Right lobe of liver (tissue), 6 donors: Measurements from ENCODE around the gene FBXO21. TPM values are rescaled to one million over a fixed set of nuclear protein-coding genes. Genes with fewer than 3 reads are reported as not detected.

Experiments used
- ATAC-seq, 4 donors: fragments of 200-7000 bp; cut with Tn5 transposase; one replicate each; pipeline ENCODE4 v1.9.1; 2020; ENCODE audit warnings: mild to moderate bottlenecking in 4 of 4, moderate library complexity in 4 of 4
- DNase-seq, 3 donors: peaks; one replicate each; pipeline ENCODE4 v3.0.0-alpha.2; 2020
- H3K27ac ChIP-seq, 3 donors: fragments of 200-600 bp; one replicate each; pipeline ENCODE4 v1.8.0; 2022
- H3K27me3 ChIP-seq, 2 donors: fragments of 200-600 bp; one replicate each; pipeline ENCODE4 v1.8.0; 2022
- H3K36me3 ChIP-seq, 4 donors: fragments of 200-600 bp; sonication (generic) in 1 of 4; one replicate each; pipeline versions ENCODE4 v1.5.1 to v1.8.0; 2017 to 2022; ENCODE audit warnings: control low read depth in 1 of 4
- H3K4me1 ChIP-seq, 4 donors: fragments of 200-600 bp; sonication (generic) in 1 of 4; one replicate each; pipeline versions ENCODE4 v1.5.1 to v1.8.0; 2017 to 2022; ENCODE audit warnings: control low read depth in 1 of 4
- H3K4me3 ChIP-seq, 3 donors: fragments of 200-600 bp; one replicate each; pipeline ENCODE4 v1.8.0; 2022
- H3K9me3 ChIP-seq, 4 donors: fragments of 200-600 bp; sonication (generic) in 1 of 4; one replicate each; pipeline versions ENCODE4 v1.5.1 to v1.8.0; 2017 to 2022; ENCODE audit warnings: control low read depth in 1 of 4
- POLR2A ChIP-seq: fragments of 450-650 bp; IDR thresholded peaks from one replicate; pipeline ENCODE4 v1.6.1; 2017; ENCODE audit warnings: antibody characterized with exemption, mild to moderate bottlenecking
- WGBS: methylation state at CpG from one replicate; pipeline ENCODE4 v1.1.6; 2018; ENCODE audit warnings: low coverage, low lambda C conversion rate; ENCODE audit not compliant: insufficient coverage; ENCODE audit errors: missing lambda C conversion rate; 5-methylcytosine and 5-hydroxymethylcytosine counted together
- intact Hi-C, 2 donors: fragments of 100-400 bp; cut with DNase I; formaldehyde crosslinking; loops; one replicate each; pipeline versions ENCODE4 v1.11.2 to v1.14.1; 2022
- long read RNA-seq: library from polyadenylated mRNA; unstranded; transcript quantifications from one replicate; pipeline ENCODE4 v2.0.0, GENCODE V29; 2019
- total RNA-seq, 6 experiments: library from RNA; depleted of rRNA in 2 of 6; stranded (reverse); fragments of >200 nt in 2 of 6; fragmentation: NEBNext Ultra II Directional in 3 of 6; extraction: Animal tissue kit (Norgen Biotek cat#: 25700) in 3 of 6; gene quantifications; one replicate each; pipeline versions ENCODE4 v1.1.0 to v1.2.4, GENCODE V29; 2016 to 2023
- TF ChIP-seq, protein P1 (sequence below), 4 donors: fragments of 200-600 bp in 3 of 4; fragments of 450-650 bp in 1 of 4; IDR thresholded peaks; one replicate each; pipeline versions ENCODE4 v1.5.1 to v1.8.0; 2016 to 2022; ENCODE audit warnings: antibody characterized with exemption in 4 of 4, mild to moderate bottlenecking in 2 of 4
- donor health status: DM: no; HTN: yes; CAD: no.
- donor health status: DM: no; HTN: no; CAD: no.
- donor health status: DM: no; HTN: no; CAD: no.
- donor health status: DM: no; HTN: yes; CAD: no.
- donor health status: DM: no; HTN: yes; CAD: no.

Gene FBXO21, protein sequence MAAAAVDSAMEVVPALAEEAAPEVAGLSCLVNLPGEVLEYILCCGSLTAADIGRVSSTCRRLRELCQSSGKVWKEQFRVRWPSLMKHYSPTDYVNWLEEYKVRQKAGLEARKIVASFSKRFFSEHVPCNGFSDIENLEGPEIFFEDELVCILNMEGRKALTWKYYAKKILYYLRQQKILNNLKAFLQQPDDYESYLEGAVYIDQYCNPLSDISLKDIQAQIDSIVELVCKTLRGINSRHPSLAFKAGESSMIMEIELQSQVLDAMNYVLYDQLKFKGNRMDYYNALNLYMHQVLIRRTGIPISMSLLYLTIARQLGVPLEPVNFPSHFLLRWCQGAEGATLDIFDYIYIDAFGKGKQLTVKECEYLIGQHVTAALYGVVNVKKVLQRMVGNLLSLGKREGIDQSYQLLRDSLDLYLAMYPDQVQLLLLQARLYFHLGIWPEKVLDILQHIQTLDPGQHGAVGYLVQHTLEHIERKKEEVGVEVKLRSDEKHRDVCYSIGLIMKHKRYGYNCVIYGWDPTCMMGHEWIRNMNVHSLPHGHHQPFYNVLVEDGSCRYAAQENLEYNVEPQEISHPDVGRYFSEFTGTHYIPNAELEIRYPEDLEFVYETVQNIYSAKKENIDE
- 10 to 100 TPM; 12.8 to 28.7 (median 20.1) TPM for total RNA-seq
- long read RNA-seq, full-length matches to known transcripts, result 3 of 6 reads
- long read RNA-seq, partial matches to known transcripts, result 2 of 6 reads
- long read RNA-seq, other reads (novel, unspliced or antisense), result 1 of 6 reads

DNA sequence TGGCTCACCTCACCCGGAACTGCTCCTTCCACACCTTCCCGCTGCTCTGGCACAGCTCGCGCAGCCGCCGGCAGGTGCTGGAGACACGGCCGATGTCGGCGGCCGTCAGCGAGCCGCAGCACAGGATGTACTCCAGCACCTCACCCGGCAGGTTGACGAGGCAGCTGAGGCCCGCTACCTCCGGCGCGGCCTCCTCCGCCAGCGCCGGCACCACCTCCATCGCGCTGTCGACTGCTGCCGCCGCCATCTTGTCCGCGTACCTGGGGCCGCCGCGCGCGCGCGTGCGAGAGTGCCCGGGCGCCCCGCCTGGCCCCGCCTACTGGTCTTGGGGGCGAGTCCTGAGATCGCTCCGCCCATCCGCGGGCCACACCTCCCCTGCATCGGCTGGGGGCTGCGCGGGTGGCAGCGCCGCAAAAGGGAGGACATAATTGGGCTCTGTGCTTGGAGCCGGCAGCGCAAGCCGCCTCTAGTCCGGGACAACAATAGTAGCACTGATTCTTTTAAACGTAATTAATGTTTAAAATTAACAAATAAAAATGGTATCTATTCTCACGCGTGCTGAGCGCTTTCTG is at the start of gene FBXO21:
Gene FBXO21, minus strand, starts transcription at position 261 of the 572 bp plus-strand sequence. Its CDS starts 14 bp downstream, at position 247.
- peak; percentile 88 for TF ChIP-seq POLR2A
- TF ChIP-seq, protein P1, sequence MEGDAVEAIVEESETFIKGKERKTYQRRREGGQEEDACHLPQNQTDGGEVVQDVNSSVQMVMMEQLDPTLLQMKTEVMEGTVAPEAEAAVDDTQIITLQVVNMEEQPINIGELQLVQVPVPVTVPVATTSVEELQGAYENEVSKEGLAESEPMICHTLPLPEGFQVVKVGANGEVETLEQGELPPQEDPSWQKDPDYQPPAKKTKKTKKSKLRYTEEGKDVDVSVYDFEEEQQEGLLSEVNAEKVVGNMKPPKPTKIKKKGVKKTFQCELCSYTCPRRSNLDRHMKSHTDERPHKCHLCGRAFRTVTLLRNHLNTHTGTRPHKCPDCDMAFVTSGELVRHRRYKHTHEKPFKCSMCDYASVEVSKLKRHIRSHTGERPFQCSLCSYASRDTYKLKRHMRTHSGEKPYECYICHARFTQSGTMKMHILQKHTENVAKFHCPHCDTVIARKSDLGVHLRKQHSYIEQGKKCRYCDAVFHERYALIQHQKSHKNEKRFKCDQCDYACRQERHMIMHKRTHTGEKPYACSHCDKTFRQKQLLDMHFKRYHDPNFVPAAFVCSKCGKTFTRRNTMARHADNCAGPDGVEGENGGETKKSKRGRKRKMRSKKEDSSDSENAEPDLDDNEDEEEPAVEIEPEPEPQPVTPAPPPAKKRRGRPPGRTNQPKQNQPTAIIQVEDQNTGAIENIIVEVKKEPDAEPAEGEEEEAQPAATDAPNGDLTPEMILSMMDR (IDR thresholded peaks at IDR 0.05), result no peak
- H3K27me3 ChIP-seq, result no peaks in the 10 kb centered on the region
- peaks cover 0 to 12% (median 8%) of the 10 kb centered on the region in 4 donors for H3K36me3 ChIP-seq
- ATAC-seq (peak; percentile 88 to 98 (median 95)), DNase-seq (peak; percentile 93 to 94 (median 94))
- peak within 1 kb of the TSS; percentile 74 to 91 (median 84) for H3K4me3 ChIP-seq
- H3K4me1 ChIP-seq, result peaks cover 0 to 30% (median 11%) of the 10 kb centered on the region in 4 donors
- H3K9me3 ChIP-seq, result peaks cover 0 to 3% (median 0%) of the 10 kb centered on the region in 4 donors
- intact Hi-C loops, result no loop called here
- WGBS, result 11% methylated on average over 12 of the region's 59 CpGs
- H3K27ac ChIP-seq, result peak within 1 kb of the TSS; percentile 76 to 86 (median 86)

DNA sequence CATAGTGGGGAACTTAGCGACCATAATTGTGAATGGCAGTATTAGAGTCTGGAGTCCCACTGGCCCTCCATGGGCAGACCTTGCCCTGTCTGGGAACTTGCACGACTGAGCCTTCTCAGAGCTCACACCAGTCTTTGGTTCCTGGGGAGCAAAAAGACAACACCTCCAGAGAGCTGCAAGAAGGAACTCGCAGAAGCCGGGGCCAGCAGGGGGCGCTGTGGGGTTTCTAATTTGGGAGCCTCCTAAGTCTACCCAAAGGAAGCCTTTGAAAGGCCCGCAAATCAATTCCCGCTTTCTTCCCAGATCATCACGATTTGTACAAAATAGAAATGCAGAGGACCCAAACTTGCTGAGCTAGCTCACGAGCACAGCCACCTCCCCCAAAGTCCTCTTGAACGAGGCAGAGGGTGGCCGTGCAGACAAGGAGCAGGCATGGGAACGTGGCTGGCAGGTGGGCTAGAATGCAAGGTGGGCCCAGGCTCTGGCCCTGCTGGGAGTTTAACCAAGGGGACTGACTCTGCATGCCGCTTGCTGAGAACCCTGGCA is 46.3 kb upstream of the FBXO21 start:
- ATAC-seq, result peak; percentile 66 to 80 (median 70)

DNA sequence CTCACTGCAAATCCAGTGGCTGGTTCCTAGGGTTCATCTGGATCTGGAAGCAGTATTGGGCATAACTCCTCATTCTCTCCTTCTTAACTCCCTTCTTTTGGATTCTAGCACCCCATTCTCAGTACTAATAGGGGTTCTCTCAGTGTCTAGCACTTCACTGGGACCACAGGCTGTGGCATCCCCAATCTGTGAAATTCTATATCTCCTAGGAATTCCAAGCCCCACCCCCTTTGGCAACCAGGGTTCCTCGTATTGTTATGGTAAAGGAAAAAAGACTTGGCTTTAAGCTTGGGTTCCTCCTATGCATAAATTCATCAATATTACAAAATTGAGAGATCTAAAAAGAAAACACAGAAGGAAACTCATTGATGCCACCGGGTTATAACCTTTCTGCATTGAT is 45.0 kb upstream of the FBXO21 start:
- no peaks in the 10 kb centered on the region for H3K9me3 ChIP-seq
- 25% methylated on average over 2 of the region's 2 CpGs for WGBS
- no peaks in the 10 kb centered on the region for H3K4me1 ChIP-seq
- no peak overlapping the region for H3K27ac ChIP-seq
- no peak overlapping the region for H3K4me3 ChIP-seq
- ATAC-seq, result no peak
- intact Hi-C loops, result loop anchor here (5.0 to 10.0 kb wide), 2 partner anchors 607 to 610 kb away; no protein-coding TSS in a partner anchor
- TF ChIP-seq POLR2A, result no peak
- TF ChIP-seq, protein P1 (IDR thresholded peaks at IDR 0.05), result no peak
- H3K27me3 ChIP-seq, result no peaks in the 10 kb centered on the region
- H3K36me3 ChIP-seq, result no peaks in the 10 kb centered on the region
- no peak for DNase-seq

More for the DNA sequence above, 46.3 kb upstream of the FBXO21 start:
- no peak overlapping the region for H3K27ac ChIP-seq
- 5% methylated on average over 11 of the region's 13 CpGs for WGBS
- no peaks in the 10 kb centered on the region for H3K9me3 ChIP-seq
- TF ChIP-seq, protein P1 (IDR thresholded peaks at IDR 0.05), result peak; percentile 56 to 85 (median 81)
- no peak for TF ChIP-seq POLR2A
- peak; percentile 82 to 84 (median 83) for DNase-seq
- H3K4me3 ChIP-seq, result no peak overlapping the region
- no peaks in the 10 kb centered on the region for H3K36me3 ChIP-seq
- intact Hi-C loops, result loop anchor here (5.0 to 10.0 kb wide), 2 partner anchors 606 to 608 kb away; no protein-coding TSS in a partner anchor
- H3K4me1 ChIP-seq, result no peaks in the 10 kb centered on the region
- H3K27me3 ChIP-seq, result no peaks in the 10 kb centered on the region

DNA sequence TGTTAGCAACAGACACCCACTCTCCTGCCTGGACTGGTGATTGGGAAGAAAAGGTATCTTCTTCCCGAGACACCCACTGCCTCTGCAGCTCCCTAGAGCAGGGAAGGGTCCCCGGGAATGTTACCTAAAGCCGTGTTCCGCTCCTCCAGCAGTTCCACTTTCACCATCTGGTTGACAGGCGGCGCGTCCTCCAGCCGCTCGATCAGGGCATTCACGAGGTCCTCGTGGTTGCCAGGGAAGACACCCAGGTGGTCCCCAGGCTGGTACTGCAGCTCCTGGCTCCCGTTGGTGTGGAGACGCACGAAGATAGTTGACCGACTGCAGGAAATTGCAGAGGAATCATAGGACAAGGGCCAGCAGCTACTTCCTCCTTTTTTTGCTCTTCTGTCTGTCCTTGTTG is 44.2 kb upstream of the FBXO21 start:
- H3K27ac ChIP-seq, result no peak overlapping the region
- H3K4me1 ChIP-seq, result no peaks in the 10 kb centered on the region
- ATAC-seq (no peak), DNase-seq (no peak)
- intact Hi-C loops, result loop anchor here in 1 of 2 donors (10.0 kb wide), 1 partner anchor 610 kb away; no protein-coding TSS in a partner anchor
- WGBS, result 64% methylated on average over 5 of the region's 15 CpGs
- H3K36me3 ChIP-seq, result no peaks in the 10 kb centered on the region
- TF ChIP-seq POLR2A, result no peak
- TF ChIP-seq, protein P1 (IDR thresholded peaks at IDR 0.05), result no peak
- no peaks in the 10 kb centered on the region for H3K27me3 ChIP-seq
- H3K9me3 ChIP-seq, result no peaks in the 10 kb centered on the region
- no peak overlapping the region for H3K4me3 ChIP-seq
